ENCODE data around the gene PPP1R9B. TPM values are rescaled to one million over a fixed set of nuclear protein-coding genes. Genes with fewer than 3 reads are reported as not detected.

PPP1R9B gene
- total RNA-seq, 4 donors from 2014 or later = 23.3 to 38.1 (median 30.8) TPM

- H3K27me3 ChIP-seq = no peaks in the 10 kb centered on the region
- TF ChIP-seq POLR2AphosphoS5 (IDR thresholded peaks at IDR 0.05) = peak; percentile 7
- TF ChIP-seq EP300 (IDR thresholded peaks at IDR 0.05) = no peak
- WGBS, 2 donors (ENCODE audit: low coverage in 1 of 2) = 64 to 66% methylated on average over 6 to 13 of the region's 15 CpGs
- peaks cover 0 to 36% of the 10 kb centered on the region in 2 donors for H3K36me3 ChIP-seq
- no peak overlapping the region for H3K27ac ChIP-seq
- ATAC-seq = no peak
- no peaks in the 10 kb centered on the region for H3K9me3 ChIP-seq
- H3K4me1 ChIP-seq = peaks cover 0 to 18% (median 4%) of the 10 kb centered on the region in 3 donors
- H3K4me3 ChIP-seq = no peak overlapping the region
Observed at GRCh38 chr17:50090971-50091917, 59.2 kb downstream of the PPP1R9B start.

GRCh38 chr17:50090071-50090470 lies 60.4 kb downstream of the PPP1R9B start:
- H3K36me3 ChIP-seq = peaks cover 0 to 36% of the 10 kb centered on the region in 2 donors
- no peak for ATAC-seq
- peaks cover 0 to 12% (median 0%) of the 10 kb centered on the region in 3 donors for H3K4me1 ChIP-seq
- H3K27me3 ChIP-seq = no peaks in the 10 kb centered on the region
- no peak overlapping the region for H3K4me3 ChIP-seq
- no peaks in the 10 kb centered on the region for H3K9me3 ChIP-seq
- TF ChIP-seq CTCF (IDR thresholded peaks at IDR 0.05) (no peak), EP300 (IDR thresholded peaks at IDR 0.05) (no peak), POLR2AphosphoS5 (IDR thresholded peaks at IDR 0.05) (no peak), POLR2A (IDR thresholded peaks at IDR 0.05) (no peak)
- no peak overlapping the region for H3K27ac ChIP-seq
- WGBS, 2 donors (ENCODE audit: low coverage in 1 of 2) = 53% methylated on average over 3 of the region's 6 CpGs; no CpG with 5 or more reads in 1 of the 2 donors

- H3K36me3 ChIP-seq = peaks cover 0 to 43% of the 10 kb centered on the region in 2 donors
- H3K27ac ChIP-seq = no peak overlapping the region
- ATAC-seq = no peak
- TF ChIP-seq EP300 (IDR thresholded peaks at IDR 0.05) = no peak
- no peaks in the 10 kb centered on the region for H3K9me3 ChIP-seq
- no peak overlapping the region for H3K4me3 ChIP-seq
- H3K4me1 ChIP-seq = peaks cover 0 to 4% (median 0%) of the 10 kb centered on the region in 3 donors
- 78 to 97% methylated on average over 6 to 9 of the region's 25 CpGs for WGBS, 2 donors (ENCODE audit: low coverage in 1 of 2)
- H3K27me3 ChIP-seq = no peaks in the 10 kb centered on the region
Observed at GRCh38 chr17:50088952-50089825, 61.3 kb downstream of the PPP1R9B start.

- no peaks in the 10 kb centered on the region for H3K9me3 ChIP-seq
- no peak overlapping the region for H3K4me3 ChIP-seq
- no peaks in the 10 kb centered on the region for H3K27me3 ChIP-seq
- no CpG with 5 or more reads among the region's 19 CpGs for WGBS, 2 donors (ENCODE audit: low coverage in 1 of 2)
- peak; percentile 10 for ATAC-seq
- peak overlapping the region in 1 of 4 donors; percentile 50 for H3K27ac ChIP-seq
- H3K36me3 ChIP-seq = peaks cover 0 to 48% of the 10 kb centered on the region in 2 donors
- TF ChIP-seq EP300 (IDR thresholded peaks at IDR 0.05) (no peak), POLR2AphosphoS5 (IDR thresholded peaks at IDR 0.05) (no peak)
- H3K4me1 ChIP-seq = no peaks in the 10 kb centered on the region
Observed at GRCh38 chr17:50087912-50088405, 62.5 kb downstream of the PPP1R9B start.

- ATAC-seq = peak; percentile 83
- H3K27ac ChIP-seq = peak overlapping the region in 1 of 4 donors; percentile 50
- H3K4me1 ChIP-seq = no peaks in the 10 kb centered on the region
- peaks cover 0 to 54% of the 10 kb centered on the region in 2 donors for H3K36me3 ChIP-seq
- H3K27me3 ChIP-seq = no peaks in the 10 kb centered on the region
- H3K4me3 ChIP-seq = no peak overlapping the region
- TF ChIP-seq POLR2AphosphoS5 (IDR thresholded peaks at IDR 0.05) = no peak
- peak; percentile 93 to 98 (median 94) for TF ChIP-seq CTCF (IDR thresholded peaks at IDR 0.05)
- no peak for TF ChIP-seq EP300 (IDR thresholded peaks at IDR 0.05)
- TF ChIP-seq POLR2A (IDR thresholded peaks at IDR 0.05) = no peak
- no peaks in the 10 kb centered on the region for H3K9me3 ChIP-seq
- 60 to 82% methylated on average over 2 of the region's 10 CpGs for WGBS, 2 donors (ENCODE audit: low coverage in 1 of 2)
Observed at GRCh38 chr17:50087246-50087911, 63.1 kb downstream of the PPP1R9B start.

Other genes starting within 250 kb of the PPP1R9B start
- gene DLX4, start 181.5 kb downstream of the PPP1R9B start, total RNA-seq = under 1 TPM in 1 of 4 donors, not detected in 3; 0.35 TPM
- not detected for gene DLX3, start 155.5 kb downstream of the PPP1R9B start, total RNA-seq
- gene ITGA3, start 94.6 kb downstream of the PPP1R9B start, total RNA-seq = 100 to 1,000 TPM in 3 of 4 donors, 10 to 100 TPM in 1; 62.4 to 131 (median 124) TPM
- 10 to 100 TPM; 31.6 to 70.6 (median 58.1) TPM for gene PDK2, start 55.3 kb downstream of the PPP1R9B start, total RNA-seq
- gene SAMD14, start 20.5 kb downstream of the PPP1R9B start, total RNA-seq = 1 to 10 TPM; 1.3 to 2.8 (median 2.3) TPM
- gene SGCA, start 15.3 kb upstream of the PPP1R9B start, total RNA-seq = 100 to 1,000 TPM in 2 of 4 donors, 10 to 100 TPM in 2; 58.1 to 145 (median 93.4) TPM
- gene COL1A1, start 51.0 kb upstream of the PPP1R9B start, total RNA-seq = 10 to 100 TPM; 14.6 to 92.9 (median 69.7) TPM
- under 1 TPM in 1 of 4 donors, not detected in 3; 0.16 TPM for gene TMEM92, start 123.8 kb upstream of the PPP1R9B start, total RNA-seq
- gene XYLT2, start 195.4 kb upstream of the PPP1R9B start, total RNA-seq = 10 to 100 TPM; 19.4 to 30.7 (median 23.4) TPM
- 10 to 100 TPM; 40.3 to 62.1 (median 52.2) TPM for gene MRPL27, start 222.5 kb upstream of the PPP1R9B start, total RNA-seq
- under 1 TPM in 1 of 4 donors, not detected in 3; 0.54 TPM for gene EME1, start 222.6 kb upstream of the PPP1R9B start, total RNA-seq
- gene LRRC59, start 246.8 kb upstream of the PPP1R9B start, total RNA-seq = 10 to 100 TPM; 34.4 to 76.6 (median 50.3) TPM